ENCODE measurements around the gene SMCO2.

SMCO2 gene

GRCh38 chr12:27449893-27450534, 3.5 kb downstream of the SMCO2 start:
- no peak overlapping the region for H3K4me3 ChIP-seq (ENCODE audit: low read depth, low read length)
- TF ChIP-seq CTCF (IDR thresholded peaks at IDR 0.05; ENCODE audit: borderline replicate concordance, insufficient read depth, low read depth, low read length), result no peak

GRCh38 chr12:27451036-27451825, 4.7 kb downstream of the SMCO2 start:
- TF ChIP-seq CTCF (IDR thresholded peaks at IDR 0.05; ENCODE audit: borderline replicate concordance, insufficient read depth, low read depth, low read length), result no peak
- H3K4me3 ChIP-seq (ENCODE audit: low read depth, low read length), result no peak overlapping the region

DNA sequence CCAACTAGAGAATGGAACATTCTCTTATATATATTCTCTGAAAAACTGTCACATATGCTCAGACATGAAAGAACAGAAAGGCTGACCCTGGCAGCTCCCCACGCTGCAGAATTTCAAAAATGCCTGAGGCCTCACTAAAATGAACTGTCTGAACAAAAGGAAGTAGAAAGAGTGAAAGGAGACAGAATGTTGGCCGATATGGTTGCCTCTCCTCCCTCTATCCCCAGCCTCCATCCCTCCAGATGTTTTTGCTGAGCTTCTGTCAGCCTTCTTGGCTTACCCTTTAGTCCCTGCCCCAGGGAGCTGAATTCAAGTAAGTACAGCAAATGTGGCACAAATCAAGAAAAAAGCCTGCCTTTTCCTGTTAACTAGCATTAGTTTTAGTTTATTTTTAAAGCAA, 6.9 kb downstream of the SMCO2 start:
- no peak overlapping the region for H3K4me3 ChIP-seq (ENCODE audit: low read depth, low read length)
- no peak for TF ChIP-seq CTCF (IDR thresholded peaks at IDR 0.05; ENCODE audit: borderline replicate concordance, insufficient read depth, low read depth, low read length)

DNA sequence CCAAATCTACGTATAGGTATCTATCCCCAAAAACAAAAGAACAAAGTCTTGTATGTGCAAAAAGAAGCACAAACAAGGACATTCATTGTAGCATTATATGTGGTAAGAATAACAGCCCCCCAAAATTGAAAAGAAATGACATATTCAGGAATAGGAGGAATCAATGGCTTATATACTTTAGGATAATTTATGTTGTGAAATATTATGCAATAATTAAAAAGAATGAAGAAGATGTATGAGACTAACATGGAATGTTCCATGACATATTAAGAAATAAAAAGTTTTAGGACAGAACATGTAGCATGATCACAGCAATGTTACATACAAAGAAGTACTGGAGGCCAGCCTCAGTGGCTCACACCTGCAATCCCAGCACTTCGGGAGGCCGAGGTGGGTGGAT, 9.1 kb downstream of the SMCO2 start:
- no peak overlapping the region for H3K4me3 ChIP-seq (ENCODE audit: low read depth, low read length)
- no peak for TF ChIP-seq CTCF (IDR thresholded peaks at IDR 0.05; ENCODE audit: borderline replicate concordance, insufficient read depth, low read depth, low read length)

DNA sequence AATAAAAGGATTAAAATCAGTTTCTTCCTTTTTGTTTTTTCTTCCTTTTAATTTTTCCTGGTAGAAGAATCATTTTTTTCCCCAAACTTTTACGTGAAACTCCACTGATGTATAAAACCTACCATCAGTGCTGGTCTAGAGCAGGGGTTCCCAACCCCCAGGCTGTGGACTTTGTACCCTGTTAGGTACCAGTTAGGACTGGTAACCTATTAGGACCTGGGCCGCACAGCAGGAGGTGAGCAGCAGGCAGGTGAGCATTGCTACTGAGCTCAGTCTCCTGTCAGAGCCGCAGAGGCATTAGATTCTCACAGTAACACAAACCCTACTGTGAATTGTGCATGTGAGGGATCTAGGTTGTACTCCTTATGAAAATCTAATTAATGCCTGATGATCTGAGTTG, 10.1 kb downstream of the SMCO2 start:
- H3K4me3 ChIP-seq (ENCODE audit: low read depth, low read length), result no peak overlapping the region
- TF ChIP-seq CTCF (IDR thresholded peaks at IDR 0.05; ENCODE audit: borderline replicate concordance, insufficient read depth, low read depth, low read length), result no peak

GRCh38 chr12:27460471-27460978, 14.0 kb downstream of the SMCO2 start:
- no peak for TF ChIP-seq CTCF (IDR thresholded peaks at IDR 0.05; ENCODE audit: borderline replicate concordance, insufficient read depth, low read depth, low read length)
- no peak overlapping the region for H3K4me3 ChIP-seq (ENCODE audit: low read depth, low read length)

All from GM12875 (cell line).